OCI-LY3 (cell line): ENCODE results near the gene SOX18.
"Not testable (repeated sequence)": the region's sequence is repeated elsewhere in the genome, so short reads cannot be mapped to it uniquely, and the experiment has no call there.

Experiments
- H2AFZ ChIP-seq: fragments of 200-600, 300-600 bp; shearing (Covaris generic); 2 replicates; pipeline ENCODE4 v1.6.0; 2014; ENCODE audit warnings: antibody characterized with exemption, low read depth, low read length
- H3K27ac ChIP-seq: fragments of 200-600, 300-600 bp; sonication (generic); 2 replicates; pipeline ENCODE4 v1.5.1; 2014; ENCODE audit warnings: mild to moderate bottlenecking, low read length, moderate library complexity, mixed read lengths
- H3K27me3 ChIP-seq: fragments of 200-600, 300-600 bp; sonication (generic); 2 replicates; pipeline ENCODE4 v1.6.1; 2014; ENCODE audit warnings: low read depth, low read length, mixed read lengths
- H3K36me3 ChIP-seq: fragments of 200-600, 300-600 bp; sonication (generic); replicated peaks from 2 replicates; pipeline ENCODE3; 2014; ENCODE audit warnings: low read depth, low read length, mixed read lengths
- H3K4me1 ChIP-seq: fragments of 300-600, 200-600 bp; sonication (generic); 2 replicates; pipeline ENCODE4 v1.6.1; 2014; ENCODE audit warnings: low read length, mixed read lengths
- H3K4me2 ChIP-seq: fragments of 200-600, 300-600 bp; sonication (generic); 2 replicates; pipeline ENCODE4 v1.6.1; 2014; ENCODE audit warnings: low read length, mixed read lengths
- H3K4me3 ChIP-seq: fragments of 300-600, 200-600 bp; sonication (generic); 2 replicates; pipeline ENCODE4 v1.5.1; 2014; ENCODE audit warnings: antibody characterized with exemption, mild to moderate bottlenecking, low read length, moderate library complexity
- H3K79me2 ChIP-seq: fragments of 300-600, 200-600 bp; shearing (Covaris generic); 2 replicates; pipeline ENCODE4 v1.6.1; 2014; ENCODE audit warnings: mild to moderate bottlenecking, low read length, mixed read lengths
- H3K9ac ChIP-seq: fragments of 300-600, 200-600 bp; shearing (Covaris generic); 2 replicates; pipeline ENCODE4 v1.6.0; 2014; ENCODE audit warnings: mild to moderate bottlenecking, low read length, moderate library complexity
- H3K9me3 ChIP-seq: fragments of 200-600, 300-600 bp; shearing (Covaris generic); 2 replicates; pipeline ENCODE4 v1.6.1; 2014; ENCODE audit warnings: low read length, mixed read lengths; ENCODE audit not compliant: insufficient read depth
- H4K20me1 ChIP-seq: fragments of 200-600, 300-600 bp; sonication (generic); 2 replicates; pipeline ENCODE4 v1.6.1; 2016; ENCODE audit warnings: low read length, mixed read lengths; ENCODE audit not compliant: insufficient read depth
- EZH2phosphoT487 ChIP-seq: fragments of 200-600 bp; shearing (Covaris generic); IDR thresholded peaks from 2 replicates; pipeline ENCODE4 v1.6.1; 2018; ENCODE audit warnings: antibody characterized with exemption, mixed run types, low read depth
- TF ChIP-seq, protein P1 (sequence below): fragments of 200-600, 300-600 bp; sonication (generic); IDR thresholded peaks from 2 replicates; pipeline ENCODE4 v1.5.1; 2014; ENCODE audit warnings: antibody characterized with exemption, low read length, low read depth

The SOX18 gene

DNA sequence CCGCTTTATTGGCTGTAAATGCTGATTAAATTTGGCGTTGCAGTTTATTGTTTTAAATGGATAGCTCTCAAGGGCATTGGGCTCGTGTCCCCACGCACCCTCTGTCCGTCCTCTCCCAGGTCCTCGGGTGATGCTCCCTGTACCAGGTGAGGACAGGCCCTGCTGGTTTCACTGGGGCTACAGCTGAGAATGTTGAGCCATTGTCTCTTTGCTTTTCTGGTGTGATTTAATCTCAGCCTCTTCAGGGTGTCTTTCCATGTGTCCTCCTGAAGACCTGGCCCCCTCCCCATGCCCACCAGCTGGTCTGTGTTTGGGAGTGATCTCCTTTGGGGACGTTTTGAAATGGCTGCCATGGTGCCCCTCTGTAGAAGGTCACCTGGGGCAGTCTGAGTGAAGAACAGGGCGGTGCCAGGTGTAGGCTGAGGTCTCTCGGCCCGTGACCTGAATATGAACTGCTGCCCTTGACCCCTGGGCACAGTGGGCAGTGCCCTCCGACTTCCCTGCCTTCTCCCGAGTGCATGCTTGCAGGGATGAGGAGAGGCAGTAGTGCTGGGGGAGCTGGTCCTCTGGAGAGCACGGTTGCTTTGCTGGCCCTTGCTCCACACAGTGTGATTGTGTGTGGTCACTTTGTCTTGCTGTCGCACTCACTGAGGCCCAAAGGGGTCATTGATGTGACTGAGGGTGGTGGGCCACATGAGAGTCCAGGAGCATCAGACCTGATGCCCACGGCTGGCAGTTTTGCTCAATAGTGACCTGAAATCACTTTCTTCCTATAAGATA lies 25.9 kb downstream of the SOX18 start:
- Histone ChIP-seq H2AFZ (no peak overlapping the region), H3K27me3 (no peaks in the 10 kb centered on the region), H4K20me1 (0 out of 2 replicates have a peak, but pooled peaks cover 3% of the 10 kb centered on the region), H3K4me1 (no peaks in the 10 kb centered on the region), H3K9me3 (no peaks in the 10 kb centered on the region), H3K79me2 (0 out of 2 replicates have a peak, but pooled peaks cover 2% of the 10 kb centered on the region), H3K4me3 (no peak overlapping the region), H3K4me2 (no peak overlapping the region), H3K27ac (no peak overlapping the region), H3K36me3 (peaks cover 61% of the 10 kb centered on the region), H3K9ac (no peak overlapping the region)
- TF ChIP-seq, protein P1, sequence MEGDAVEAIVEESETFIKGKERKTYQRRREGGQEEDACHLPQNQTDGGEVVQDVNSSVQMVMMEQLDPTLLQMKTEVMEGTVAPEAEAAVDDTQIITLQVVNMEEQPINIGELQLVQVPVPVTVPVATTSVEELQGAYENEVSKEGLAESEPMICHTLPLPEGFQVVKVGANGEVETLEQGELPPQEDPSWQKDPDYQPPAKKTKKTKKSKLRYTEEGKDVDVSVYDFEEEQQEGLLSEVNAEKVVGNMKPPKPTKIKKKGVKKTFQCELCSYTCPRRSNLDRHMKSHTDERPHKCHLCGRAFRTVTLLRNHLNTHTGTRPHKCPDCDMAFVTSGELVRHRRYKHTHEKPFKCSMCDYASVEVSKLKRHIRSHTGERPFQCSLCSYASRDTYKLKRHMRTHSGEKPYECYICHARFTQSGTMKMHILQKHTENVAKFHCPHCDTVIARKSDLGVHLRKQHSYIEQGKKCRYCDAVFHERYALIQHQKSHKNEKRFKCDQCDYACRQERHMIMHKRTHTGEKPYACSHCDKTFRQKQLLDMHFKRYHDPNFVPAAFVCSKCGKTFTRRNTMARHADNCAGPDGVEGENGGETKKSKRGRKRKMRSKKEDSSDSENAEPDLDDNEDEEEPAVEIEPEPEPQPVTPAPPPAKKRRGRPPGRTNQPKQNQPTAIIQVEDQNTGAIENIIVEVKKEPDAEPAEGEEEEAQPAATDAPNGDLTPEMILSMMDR = no peak
- TF ChIP-seq EZH2phosphoT487 = no peak

DNA sequence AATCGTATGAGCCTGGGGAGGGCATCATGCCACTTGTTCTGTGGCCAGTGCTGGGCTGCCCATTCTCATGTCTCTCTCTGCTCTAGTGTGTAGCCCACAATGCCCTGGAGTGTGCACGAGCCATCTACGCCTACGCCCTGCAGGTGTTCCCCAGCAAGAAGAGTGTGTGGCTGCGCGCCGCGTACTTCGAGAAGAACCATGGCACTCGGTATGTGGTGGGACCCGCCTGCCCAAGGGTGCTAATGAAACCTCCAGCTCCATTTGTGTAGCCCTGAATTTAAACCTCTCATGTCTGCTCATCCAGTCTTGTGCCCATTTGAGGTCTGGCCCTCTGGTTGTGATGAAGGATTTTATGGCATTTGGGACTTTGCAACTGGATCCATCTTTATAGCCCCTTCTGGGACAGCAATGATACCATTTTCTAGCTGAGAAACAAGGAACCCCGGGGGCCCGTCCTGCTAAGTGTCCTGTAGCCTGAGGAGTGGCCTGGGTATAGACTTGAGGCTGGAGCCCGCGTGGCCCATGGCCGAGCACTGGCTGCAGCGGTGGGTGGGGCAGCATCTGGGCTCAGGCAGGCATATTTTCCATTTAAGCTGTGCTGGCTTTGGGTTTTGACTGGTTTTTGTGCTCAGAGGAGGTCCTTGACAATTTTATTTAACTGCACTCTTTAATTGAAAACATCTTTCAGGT lies 26.6 kb downstream of the SOX18 start:
- Histone ChIP-seq H3K4me2 (no peak overlapping the region), H3K4me3 (no peak overlapping the region), H3K36me3 (peaks cover 61% of the 10 kb centered on the region), H3K4me1 (no peaks in the 10 kb centered on the region), H3K9ac (no peak overlapping the region), H2AFZ (no peak overlapping the region), H3K9me3 (no peaks in the 10 kb centered on the region), H3K27me3 (no peaks in the 10 kb centered on the region), H3K27ac (no peak overlapping the region), H3K79me2 (0 out of 2 replicates have a peak, but pooled peaks cover 2% of the 10 kb centered on the region), H4K20me1 (0 out of 2 replicates have a peak, but pooled peaks cover 3% of the 10 kb centered on the region)
- TF ChIP-seq, protein P1 = no peak
- no peak for TF ChIP-seq EZH2phosphoT487

DNA sequence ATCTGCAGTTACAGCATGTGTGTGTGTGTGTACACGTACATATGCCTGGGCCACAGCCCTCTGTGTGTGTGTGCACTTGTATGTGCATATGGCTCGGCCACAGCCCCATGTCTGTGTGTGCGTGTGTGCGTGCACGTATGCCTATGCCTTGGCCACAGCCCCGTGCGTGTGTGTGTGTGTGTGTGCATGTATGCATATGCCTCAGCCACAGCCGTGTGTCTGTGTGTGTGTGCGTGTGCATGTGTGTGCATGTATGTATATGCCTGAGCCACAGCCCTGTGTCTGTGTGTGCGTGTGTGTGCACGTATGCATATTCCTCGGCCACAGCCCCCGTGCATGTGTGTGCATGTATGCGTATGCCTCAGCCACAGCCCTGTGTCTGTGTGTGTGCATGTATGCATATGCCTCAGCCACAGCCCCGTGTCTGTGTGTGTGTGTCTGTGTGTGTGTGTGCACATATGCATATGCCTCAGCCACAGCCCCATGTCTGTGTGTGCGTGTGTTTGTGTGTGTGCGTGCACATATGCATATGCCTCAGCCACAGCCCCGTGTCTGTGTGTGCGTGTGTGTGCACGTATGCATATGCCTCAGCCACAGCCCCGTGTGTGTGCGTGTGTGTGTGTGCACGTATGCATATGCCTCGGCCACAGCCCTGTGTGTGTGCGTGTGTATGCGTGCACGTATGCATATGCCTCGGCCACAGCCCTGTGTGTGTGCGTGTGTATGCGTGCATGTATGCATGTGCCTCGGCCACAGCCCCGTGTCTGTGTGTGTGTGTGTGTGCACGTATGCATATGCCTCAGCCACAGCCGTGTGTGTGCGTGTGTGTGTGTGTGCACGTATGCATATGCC lies 28.1 kb downstream of the SOX18 start:
- no peak overlapping the region for H2AFZ ChIP-seq

DNA sequence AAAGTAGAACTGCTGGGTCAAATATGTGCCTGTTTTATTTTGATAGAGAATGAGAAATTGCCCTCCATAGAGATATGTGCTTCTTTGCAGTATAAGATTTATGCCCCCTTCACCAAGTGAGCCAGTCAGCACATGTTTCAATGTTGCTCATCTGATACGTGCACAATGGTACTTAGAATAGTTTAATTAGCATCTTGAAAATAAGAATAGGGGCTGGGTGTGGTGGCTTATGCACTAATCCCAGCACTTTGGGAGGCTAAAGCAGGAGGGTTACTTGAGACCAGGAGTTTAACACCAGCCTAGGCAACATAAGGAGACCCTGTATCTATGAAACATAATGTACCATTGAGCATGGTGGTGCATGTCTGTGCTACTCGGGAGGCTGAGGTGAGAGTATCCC lies 33.8 kb downstream of the SOX18 start:
- TF ChIP-seq EZH2phosphoT487 = no peak
- TF ChIP-seq, protein P1 = no peak

More for the DNA sequence above, 28.1 kb downstream of the SOX18 start:
- peaks cover 56% of the 10 kb centered on the region for H3K36me3 ChIP-seq
- H4K20me1 ChIP-seq = 0 out of 2 replicates have a peak, but pooled peaks cover 3% of the 10 kb centered on the region
- H3K9me3 ChIP-seq = no peaks in the 10 kb centered on the region
- H3K4me1 ChIP-seq = no peaks in the 10 kb centered on the region
- no peaks in the 10 kb centered on the region for H3K27me3 ChIP-seq
- no peak for TF ChIP-seq EZH2phosphoT487
- H3K79me2 ChIP-seq = 0 out of 2 replicates have a peak, but pooled peaks cover 2% of the 10 kb centered on the region
- no peak overlapping the region for H3K4me2 ChIP-seq
- no peak overlapping the region for H3K4me3 ChIP-seq
- no peak overlapping the region for H3K27ac ChIP-seq
- no peak overlapping the region for H3K9ac ChIP-seq

DNA sequence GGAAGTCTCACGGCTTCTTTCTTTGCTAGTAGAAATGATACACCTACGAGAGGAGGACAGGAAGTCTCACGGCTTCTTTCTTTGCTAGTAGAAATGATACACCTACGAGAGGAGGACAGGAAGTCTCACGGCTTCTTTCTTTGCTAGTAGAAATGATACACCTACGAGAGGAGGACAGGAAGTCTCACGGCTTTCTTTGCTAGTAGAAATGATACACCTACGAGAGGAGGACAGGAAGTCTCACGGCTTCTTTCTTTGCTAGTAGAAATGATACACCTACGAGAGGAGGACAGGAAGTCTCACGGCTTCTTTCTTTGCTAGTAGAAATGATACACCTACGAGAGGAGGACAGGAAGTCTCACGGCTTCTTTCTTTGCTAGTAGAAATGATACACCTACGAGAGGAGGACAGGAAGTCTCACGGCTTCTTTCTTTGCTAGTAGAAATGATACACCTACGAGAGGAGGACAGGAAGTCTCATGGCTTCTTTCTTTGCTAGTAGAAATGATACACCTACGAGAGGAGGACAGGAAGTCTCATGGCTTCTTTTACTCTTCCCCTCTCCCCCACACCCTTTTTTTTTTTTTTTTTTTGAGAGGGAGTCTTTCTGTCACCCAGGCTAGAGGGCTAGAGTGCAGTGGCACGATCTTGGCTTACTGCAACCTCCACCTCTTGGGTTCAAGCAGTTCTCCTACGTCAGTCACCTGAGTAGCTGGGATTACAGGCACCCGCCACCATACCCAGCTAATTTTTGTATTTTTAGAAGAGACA lies 36.9 kb downstream of the SOX18 start:
- H3K27ac ChIP-seq, H3K4me2 ChIP-seq, H3K79me2 ChIP-seq, H3K4me1 ChIP-seq, H3K4me3 ChIP-seq, H2AFZ ChIP-seq, H3K9ac ChIP-seq, H3K9me3 ChIP-seq, H3K27me3 ChIP-seq, H4K20me1 ChIP-seq: not testable (repeated sequence)
- peaks cover 50% of the 10 kb centered on the region for H3K36me3 ChIP-seq

More for the DNA sequence above, 33.8 kb downstream of the SOX18 start:
- no peak overlapping the region for H3K4me2 ChIP-seq
- H3K79me2 ChIP-seq = no peaks in the 10 kb centered on the region; the same call in 1 of the 2 replicates
- H3K27ac ChIP-seq = no peak overlapping the region
- H3K9me3 ChIP-seq = no peaks in the 10 kb centered on the region
- peaks cover 3% of the 10 kb centered on the region for H3K4me1 ChIP-seq
- H3K9ac ChIP-seq = no peak overlapping the region
- no peak overlapping the region for H3K4me3 ChIP-seq
- peaks cover 41% of the 10 kb centered on the region for H3K36me3 ChIP-seq
- no peak overlapping the region for H2AFZ ChIP-seq
- H3K27me3 ChIP-seq = no peaks in the 10 kb centered on the region
- no peaks in the 10 kb centered on the region for H4K20me1 ChIP-seq
